GM03348 (cell line): Measurements from ENCODE around the gene GDPGP1.
"Not testable (repeated sequence)": the region's sequence is repeated elsewhere in the genome, so short reads cannot be mapped to it uniquely, and the experiment has no call there.

ENCODE experiments used
- DNase-seq: peaks from one replicate; pipeline ENCODE4 v3.0.0; 2012; ENCODE audit warnings: low spot score

The GDPGP1 gene, protein sequence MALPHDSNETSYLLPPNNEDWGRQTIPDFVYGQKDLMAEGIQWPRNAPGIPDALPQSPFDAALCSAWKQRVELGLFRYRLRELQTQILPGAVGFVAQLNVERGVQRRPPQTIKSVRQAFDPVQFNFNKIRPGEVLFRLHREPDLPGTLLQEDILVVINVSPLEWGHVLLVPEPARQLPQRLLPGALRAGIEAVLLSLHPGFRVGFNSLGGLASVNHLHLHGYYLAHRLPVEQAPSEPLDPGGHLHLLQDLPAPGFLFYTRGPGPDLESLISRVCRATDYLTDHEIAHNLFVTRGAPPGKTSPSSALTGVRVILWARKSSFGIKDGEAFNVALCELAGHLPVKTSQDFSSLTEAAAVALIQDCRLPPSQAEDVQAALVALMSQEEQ

DNA sequence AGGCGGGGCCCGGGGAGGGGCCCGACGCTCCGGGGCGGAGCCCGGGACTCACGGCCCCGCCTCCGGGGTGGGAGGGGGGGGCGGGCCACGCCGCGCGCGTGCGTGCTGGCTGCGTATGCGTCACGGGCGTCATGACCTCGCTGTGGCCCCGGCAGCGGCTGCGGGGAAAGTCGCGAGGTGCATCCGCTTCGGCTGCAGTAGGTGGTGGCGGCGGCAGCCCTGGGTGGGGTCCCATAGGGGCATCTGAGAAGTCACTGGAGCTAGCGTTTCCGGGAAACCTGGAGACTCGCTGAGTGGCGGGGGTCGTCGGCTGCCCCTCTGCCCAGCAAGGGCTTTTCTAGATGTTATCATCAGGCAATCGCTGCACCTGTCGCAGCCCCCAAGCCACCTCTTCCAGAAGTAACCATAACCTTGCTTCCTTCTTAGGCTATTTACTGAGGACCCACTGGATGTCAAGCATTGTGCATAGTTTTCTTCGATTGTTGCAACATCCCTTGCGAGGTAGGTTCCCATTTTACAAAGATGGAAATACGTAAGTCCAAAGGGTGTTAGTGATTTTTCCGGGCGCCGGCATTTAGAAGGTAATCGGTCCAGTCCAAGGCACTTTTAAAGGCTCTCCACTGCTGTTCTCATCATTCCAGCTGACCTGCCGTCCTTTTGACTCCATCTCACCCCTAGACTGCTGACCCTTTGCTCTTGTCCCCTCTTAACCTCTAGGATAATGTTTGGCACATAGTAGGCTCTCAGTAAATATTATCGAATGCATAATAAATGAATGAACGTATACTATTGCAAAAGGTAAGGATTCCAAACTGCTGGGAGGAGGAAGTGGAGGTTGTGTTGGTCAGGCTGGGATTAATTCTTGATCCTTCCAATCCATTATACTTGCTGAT is at the start of gene GDPGP1:
Gene GDPGP1 (plus strand): TSS at position 114 of the 893 bp plus-strand sequence. CDS start 6,700 bp downstream, outside the sequence.
- peak; percentile 100 for DNase-seq

DNA sequence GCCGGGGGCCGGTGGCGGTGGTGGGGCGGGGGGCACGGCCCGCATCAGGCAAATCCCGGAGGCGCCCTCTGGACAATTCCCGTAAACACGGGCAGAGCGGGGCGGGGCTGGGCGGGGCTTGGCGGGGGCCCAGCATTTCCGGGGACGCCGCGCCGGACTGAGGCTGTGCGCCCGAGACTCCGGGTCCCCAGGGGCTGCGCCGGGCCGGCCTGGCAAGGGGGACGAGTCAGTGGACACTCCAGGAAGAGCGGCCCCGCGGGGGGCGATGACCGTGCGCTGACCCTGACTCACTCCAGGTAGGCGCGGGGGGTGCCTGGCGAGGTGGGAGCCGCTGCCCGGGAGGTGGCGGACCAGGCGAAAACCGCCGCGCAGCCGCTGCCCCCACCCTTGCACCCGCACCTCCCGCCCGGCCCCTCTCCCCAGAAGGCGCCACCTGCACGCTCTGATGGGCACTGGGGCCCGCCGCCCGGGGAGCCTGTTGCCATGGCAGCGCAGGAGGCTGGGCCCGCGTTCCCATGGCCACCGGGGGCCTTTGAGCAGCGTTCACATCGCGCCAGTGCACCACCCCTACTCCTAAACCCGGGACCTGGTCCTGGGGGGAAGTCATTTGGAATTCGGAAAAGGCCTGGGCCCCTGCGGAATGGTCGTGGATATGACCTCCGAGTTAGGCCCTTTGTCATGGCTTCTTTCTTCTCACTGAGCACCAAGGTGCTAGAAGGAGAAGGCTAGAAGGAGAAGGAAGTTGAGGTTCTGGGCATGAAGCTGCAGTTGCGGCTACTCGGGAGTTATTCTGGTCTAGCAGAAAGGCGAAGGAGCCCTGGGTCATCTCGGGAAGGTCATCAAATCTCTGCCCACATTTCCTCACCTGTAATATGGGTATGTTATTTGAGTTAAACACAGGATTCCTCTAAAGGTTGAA is 49.0 kb upstream of the GDPGP1 start:
- peak; percentile 90 for DNase-seq

- no peak for DNase-seq
These were observed 46.6 kb upstream of the GDPGP1 start for GRCh38 chr15:90187257-90187868.

DNA sequence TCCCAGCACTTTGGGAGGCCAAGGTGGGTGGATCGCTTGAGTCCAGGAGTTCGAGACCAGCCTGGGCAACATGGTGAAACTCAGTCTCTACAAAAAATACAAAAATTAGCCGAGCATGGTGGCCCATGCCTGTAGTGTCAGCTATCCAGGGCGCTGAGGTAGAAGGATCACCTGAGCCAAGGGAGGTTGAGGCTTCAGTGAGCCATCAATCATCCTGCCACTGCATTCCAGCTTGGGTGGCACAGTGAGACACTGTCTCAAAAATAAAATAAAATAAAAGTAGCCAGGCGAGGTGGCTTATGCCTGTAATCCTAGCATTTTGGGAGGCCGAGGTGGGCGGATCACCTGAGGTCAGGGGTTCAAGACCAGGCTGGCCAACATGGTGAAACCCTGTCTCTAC is 45.9 kb upstream of the GDPGP1 start:
- DNase-seq = not testable (repeated sequence)

GRCh38 chr15:90188914-90189748 is 44.9 kb upstream of the GDPGP1 start:
- DNase-seq = no peak

- DNase-seq = no peak
These were observed 44.1 kb upstream of the GDPGP1 start for GRCh38 chr15:90189781-90190467.

DNA sequence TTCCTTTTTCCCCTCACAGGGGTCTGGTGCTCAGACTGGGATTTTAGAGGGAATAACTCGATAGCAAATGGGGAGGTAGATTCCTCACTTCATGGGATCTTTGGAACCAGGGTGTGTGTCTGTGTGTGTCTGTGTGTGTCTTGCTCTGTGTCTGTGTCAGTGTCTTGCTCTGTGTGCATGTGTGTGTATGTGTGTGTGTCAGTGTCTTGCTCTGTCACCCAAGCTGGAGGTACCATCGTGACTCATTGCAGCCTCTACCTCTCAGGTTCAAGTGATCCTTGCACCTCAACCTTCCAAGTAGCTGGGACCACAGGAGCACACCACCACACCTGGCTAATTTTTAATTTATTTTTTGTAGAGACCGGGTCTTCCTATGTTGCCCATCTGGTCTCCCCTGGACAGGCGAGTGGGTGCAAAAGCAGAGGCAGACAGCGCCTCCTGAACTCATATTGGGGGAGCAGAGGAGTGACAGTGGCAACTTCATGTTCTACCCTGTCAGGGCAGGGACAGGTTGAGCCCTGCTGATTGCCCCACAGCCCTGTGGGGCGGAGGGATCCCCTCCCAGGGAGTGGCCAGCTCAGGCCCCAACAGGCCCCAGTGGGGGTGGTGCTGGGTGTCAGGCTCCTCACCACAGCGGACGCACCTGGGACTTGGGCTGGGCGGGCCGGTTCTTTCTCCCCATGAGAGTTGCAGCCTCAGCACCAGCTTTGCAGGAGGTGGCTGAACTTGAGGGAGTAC is 43.2 kb upstream of the GDPGP1 start:
- no peak for DNase-seq

GRCh38 chr15:90191344-90191687 is 42.7 kb upstream of the GDPGP1 start:
- DNase-seq = no peak

DNA sequence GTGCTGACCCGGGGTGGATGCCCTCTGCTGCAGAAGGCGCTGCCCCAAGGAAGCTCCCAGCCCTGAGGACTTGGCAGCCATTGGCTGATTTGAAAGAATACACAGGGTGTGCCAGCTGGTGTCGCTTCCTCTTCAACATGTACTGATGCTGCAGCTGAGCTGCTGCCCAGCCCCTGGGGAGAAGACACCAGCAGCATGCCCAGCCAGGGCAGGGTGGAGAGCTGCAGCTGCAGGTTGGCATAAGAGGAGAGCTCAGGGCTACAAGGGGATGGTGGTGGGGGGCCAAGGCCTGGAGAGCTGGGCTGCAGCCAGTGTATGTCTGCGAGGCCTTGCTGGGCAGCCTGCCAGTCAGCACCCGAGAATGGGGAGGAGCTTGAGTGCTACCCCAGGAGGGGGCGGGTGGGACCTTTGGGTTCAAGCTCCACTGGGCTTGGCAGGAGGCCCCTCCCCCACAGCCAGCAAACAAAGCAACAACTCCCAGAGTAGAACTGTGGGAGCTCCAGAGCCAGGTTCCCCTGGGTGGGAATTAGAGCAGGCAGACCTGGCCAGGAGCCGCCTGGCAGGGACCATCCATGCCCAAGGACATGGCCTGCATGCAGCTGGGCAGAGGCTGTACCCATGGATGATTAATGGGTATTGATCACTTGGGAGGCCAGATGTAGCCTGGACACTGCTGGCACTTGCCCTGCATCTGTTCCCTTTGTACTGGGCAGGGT is 42.1 kb upstream of the GDPGP1 start:
- DNase-seq = no peak

- DNase-seq = no peak
These were observed 40.8 kb upstream of the GDPGP1 start for GRCh38 chr15:90192961-90193786.

GRCh38 chr15:90194655-90195054 is 39.4 kb upstream of the GDPGP1 start:
- no peak for DNase-seq

GRCh38 chr15:90200534-90201129 is 33.4 kb upstream of the GDPGP1 start:
- peak; percentile 18 for DNase-seq

- DNase-seq = peak; percentile 94
These were observed 32.7 kb upstream of the GDPGP1 start, which contains the start of gene SEMA4B for GRCh38 chr15:90201130-90201943. SEMA4B (plus strand) TSS chr15:90201330; CDS start chr15:90201579, 249 bp downstream.

- peak; percentile 41 for DNase-seq
These were observed 32.0 kb upstream of the GDPGP1 start for GRCh38 chr15:90201944-90202375.

DNA sequence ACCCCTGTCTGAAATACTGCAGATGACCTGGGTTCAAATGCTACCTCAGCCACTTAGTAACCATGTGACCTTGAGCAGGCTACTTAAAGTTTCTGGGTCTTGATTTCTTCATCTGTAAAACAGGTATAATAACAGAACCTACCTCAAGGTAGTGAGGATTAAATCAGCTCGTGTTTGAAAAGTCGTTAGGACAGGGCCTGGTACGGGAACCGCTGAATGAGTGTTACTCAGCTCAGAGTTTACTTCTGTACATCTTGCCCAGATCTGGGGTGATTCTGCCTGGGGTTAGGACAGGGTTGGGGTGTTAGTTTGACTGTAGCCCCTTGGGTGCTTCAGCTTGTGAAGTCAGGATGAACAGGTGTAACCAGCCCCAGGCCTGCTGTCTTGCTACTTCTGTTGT is 31.1 kb upstream of the GDPGP1 start:
- DNase-seq = no peak

- DNase-seq = no peak
These were observed 30.5 kb upstream of the GDPGP1 start for GRCh38 chr15:90203473-90203872.
